Astrocyte (in vitro differentiated cells and primary cell): ENCODE results near the gene WDR47. TPM values are rescaled to one million over a fixed set of nuclear protein-coding genes. Genes with fewer than 3 reads are reported as not detected.

ENCODE experiments used
- DNase-seq: peaks from one replicate; pipeline ENCODE4 v3.0.0-alpha.2; 2010; ENCODE audit warnings: low read depth
- FAIRE-seq: peaks from 2 replicates; lab custom pipeline; 2011; peaks lifted over from hg19 to GRCh38; lab: Jason Lieb, UNC
- H2AFZ ChIP-seq: 2 replicates; pipeline ENCODE4 v1.6.0; 2012; ENCODE audit warnings: low read depth, low read length, inconsistent platforms
- H3K27ac ChIP-seq: 2 replicates; pipeline ENCODE4 v1.5.1; 2011; ENCODE audit warnings: low read depth, low read length, inconsistent platforms
- H3K27me3 ChIP-seq: 2 replicates; pipeline ENCODE4 v1.6.0; 2011; ENCODE audit warnings: low read length, inconsistent platforms; ENCODE audit not compliant: insufficient read depth
- H3K36me3 ChIP-seq: 2 replicates; pipeline ENCODE4 v1.5.1; 2011; ENCODE audit warnings: low read length, inconsistent platforms; ENCODE audit not compliant: insufficient read depth
- H3K4me1 ChIP-seq: 2 replicates; pipeline ENCODE4 v1.5.1; 2011; ENCODE audit warnings: low read length, inconsistent platforms; ENCODE audit not compliant: insufficient read depth
- H3K4me2 ChIP-seq: 2 replicates; pipeline ENCODE4 v1.6.0; 2012; ENCODE audit warnings: low read length, inconsistent platforms
- H3K4me3 ChIP-seq: 2 replicates; pipeline ENCODE4 v1.5.1; 2011; ENCODE audit warnings: low read depth, mild to moderate bottlenecking, low read length, inconsistent platforms; ENCODE audit not compliant: insufficient read depth
- H3K79me2 ChIP-seq: 2 replicates; pipeline ENCODE4 v1.6.0; 2012; ENCODE audit warnings: mild to moderate bottlenecking, low read length, inconsistent platforms; ENCODE audit not compliant: insufficient read depth
- H3K9ac ChIP-seq: 2 replicates; pipeline ENCODE4 v1.6.0; 2012; ENCODE audit warnings: mild to moderate bottlenecking, low read length, inconsistent platforms
- H3K9me3 ChIP-seq: 2 replicates; pipeline ENCODE4 v1.5.1; 2012; ENCODE audit warnings: low read depth, mild to moderate bottlenecking, low read length, inconsistent platforms; ENCODE audit not compliant: insufficient read depth
- H4K20me1 ChIP-seq: 2 replicates; pipeline ENCODE4 v1.6.0; 2012; ENCODE audit warnings: low read length, inconsistent platforms; ENCODE audit not compliant: insufficient read depth
- H3K27ac Mint-ChIP-seq: one replicate; pipeline ENCODE4 v1.8.0; 2021; ENCODE audit warnings: mild to moderate bottlenecking, mixed read lengths; ENCODE audit not compliant: unreplicated experiment
- H3K27me3 Mint-ChIP-seq: one replicate; pipeline ENCODE4 v1.8.0; 2021; ENCODE audit warnings: low read depth, mixed read lengths; ENCODE audit not compliant: unreplicated experiment
- H3K36me3 Mint-ChIP-seq: one replicate; pipeline ENCODE4 v1.8.0; 2021; ENCODE audit warnings: low read depth, mixed read lengths; ENCODE audit not compliant: unreplicated experiment
- H3K4me1 Mint-ChIP-seq: one replicate; pipeline ENCODE4 v1.8.0; 2021; ENCODE audit warnings: low read depth, mixed read lengths; ENCODE audit not compliant: unreplicated experiment
- H3K4me3 Mint-ChIP-seq: one replicate; pipeline ENCODE4 v1.8.0; 2021; ENCODE audit warnings: mild to moderate bottlenecking, moderate library complexity, mixed read lengths; ENCODE audit not compliant: unreplicated experiment
- H3K9me3 Mint-ChIP-seq: one replicate; pipeline ENCODE4 v1.8.0; 2021; ENCODE audit warnings: mild to moderate bottlenecking, mixed read lengths; ENCODE audit not compliant: unreplicated experiment
- EZH2 ChIP-seq: IDR thresholded peaks from 2 replicates; pipeline ENCODE4 v1.6.1; 2012; ENCODE audit warnings: mild to moderate bottlenecking, low read length, inconsistent platforms; ENCODE audit not compliant: insufficient read depth
- total RNA-seq: library from RNA; stranded (reverse); gene quantifications from 2 replicates; pipeline ENCODE4 v1.2.1, GENCODE V29; 2021
- TF ChIP-seq, protein P1 (sequence below): IDR thresholded peaks from 2 replicates; pipeline ENCODE4 v1.5.1; 2011; ENCODE audit warnings: low read depth, mild to moderate bottlenecking, inconsistent platforms, low read length, moderate library complexity; ENCODE audit not compliant: insufficient read depth

WDR47 gene
- total RNA-seq, 1 donor from 2014 or later = 34.2 TPM

- peaks cover 46% of the 10 kb centered on the region for H3K79me2 ChIP-seq
- no peak for FAIRE-seq
- H3K4me1 ChIP-seq = no peaks in the 10 kb centered on the region
- no peak overlapping the region for H2AFZ ChIP-seq
- Mint-ChIP-seq H3K36me3 (peaks cover 3% of the 10 kb centered on the region), H3K4me1 (peaks cover 10% of the 10 kb centered on the region), H3K27me3 (no peaks in the 10 kb centered on the region), H3K9me3 (no peaks in the 10 kb centered on the region), H3K27ac (no peak overlapping the region), H3K4me3 (no peak overlapping the region)
- no peaks in the 10 kb centered on the region for H3K9me3 ChIP-seq
- H3K27ac ChIP-seq = no peak overlapping the region
- peaks cover 46% of the 10 kb centered on the region for H4K20me1 ChIP-seq
- H3K4me2 ChIP-seq = no peak overlapping the region
- no peak overlapping the region for H3K9ac ChIP-seq
- peaks cover 30% of the 10 kb centered on the region for H3K36me3 ChIP-seq
- H3K27me3 ChIP-seq = no peaks in the 10 kb centered on the region
- no peak for DNase-seq
- TF ChIP-seq, protein P1, sequence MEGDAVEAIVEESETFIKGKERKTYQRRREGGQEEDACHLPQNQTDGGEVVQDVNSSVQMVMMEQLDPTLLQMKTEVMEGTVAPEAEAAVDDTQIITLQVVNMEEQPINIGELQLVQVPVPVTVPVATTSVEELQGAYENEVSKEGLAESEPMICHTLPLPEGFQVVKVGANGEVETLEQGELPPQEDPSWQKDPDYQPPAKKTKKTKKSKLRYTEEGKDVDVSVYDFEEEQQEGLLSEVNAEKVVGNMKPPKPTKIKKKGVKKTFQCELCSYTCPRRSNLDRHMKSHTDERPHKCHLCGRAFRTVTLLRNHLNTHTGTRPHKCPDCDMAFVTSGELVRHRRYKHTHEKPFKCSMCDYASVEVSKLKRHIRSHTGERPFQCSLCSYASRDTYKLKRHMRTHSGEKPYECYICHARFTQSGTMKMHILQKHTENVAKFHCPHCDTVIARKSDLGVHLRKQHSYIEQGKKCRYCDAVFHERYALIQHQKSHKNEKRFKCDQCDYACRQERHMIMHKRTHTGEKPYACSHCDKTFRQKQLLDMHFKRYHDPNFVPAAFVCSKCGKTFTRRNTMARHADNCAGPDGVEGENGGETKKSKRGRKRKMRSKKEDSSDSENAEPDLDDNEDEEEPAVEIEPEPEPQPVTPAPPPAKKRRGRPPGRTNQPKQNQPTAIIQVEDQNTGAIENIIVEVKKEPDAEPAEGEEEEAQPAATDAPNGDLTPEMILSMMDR = no peak
- no peak for TF ChIP-seq EZH2
- H3K4me3 ChIP-seq = no peak overlapping the region
Observed at GRCh38 chr1:109065137-109065536, 23.2 kb upstream of the WDR47 start.

DNA sequence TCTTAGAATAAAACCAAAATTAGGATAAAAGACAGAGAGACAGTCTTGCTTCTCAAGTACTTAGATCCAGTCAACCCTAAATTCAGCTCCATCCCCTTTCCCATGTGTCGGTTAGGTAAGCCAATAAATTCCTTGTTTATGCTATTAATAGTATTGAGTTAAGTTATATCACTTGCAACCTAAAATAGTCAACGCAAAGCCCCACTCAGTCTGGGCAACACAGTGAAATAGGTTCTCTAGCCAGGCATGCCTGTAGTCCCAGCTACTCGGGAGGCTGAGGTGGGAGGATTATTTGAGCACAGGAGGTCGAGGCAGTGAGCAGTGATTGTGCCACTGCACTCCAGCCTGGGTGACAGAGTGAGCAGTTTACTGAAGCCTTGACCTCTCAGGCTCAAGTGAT lies 19.3 kb upstream of the WDR47 start:
- no peak overlapping the region for H3K9ac ChIP-seq
- no peak overlapping the region for H2AFZ ChIP-seq
- DNase-seq (no peak), FAIRE-seq (no peak)
- peaks cover 2% of the 10 kb centered on the region for H3K36me3 Mint-ChIP-seq
- H3K4me3 ChIP-seq = no peak overlapping the region
- H3K4me1 ChIP-seq = no peaks in the 10 kb centered on the region
- H3K9me3 ChIP-seq = no peaks in the 10 kb centered on the region
- H3K4me1 Mint-ChIP-seq = peaks cover under 1% of the 10 kb centered on the region
- no peaks in the 10 kb centered on the region for H3K27me3 Mint-ChIP-seq
- H3K79me2 ChIP-seq = peaks cover 7% of the 10 kb centered on the region
- TF ChIP-seq EZH2 = no peak
- TF ChIP-seq, protein P1 = no peak
- H3K4me3 Mint-ChIP-seq = no peak overlapping the region
- H3K9me3 Mint-ChIP-seq = no peaks in the 10 kb centered on the region
- H4K20me1 ChIP-seq = peaks cover 7% of the 10 kb centered on the region
- peaks cover 16% of the 10 kb centered on the region for H3K36me3 ChIP-seq
- no peaks in the 10 kb centered on the region for H3K27me3 ChIP-seq
- no peak overlapping the region for H3K4me2 ChIP-seq
- H3K27ac Mint-ChIP-seq = no peak overlapping the region
- no peak overlapping the region for H3K27ac ChIP-seq

GRCh38 chr1:109060707-109061106 lies 18.8 kb upstream of the WDR47 start:
- Mint-ChIP-seq H3K27ac (no peak overlapping the region), H3K4me1 (no peaks in the 10 kb centered on the region), H3K9me3 (no peaks in the 10 kb centered on the region), H3K27me3 (no peaks in the 10 kb centered on the region), H3K36me3 (peaks cover 2% of the 10 kb centered on the region), H3K4me3 (no peak overlapping the region)
- TF ChIP-seq EZH2 = no peak
- TF ChIP-seq, protein P1 = no peak
- no peak overlapping the region for H3K27ac ChIP-seq
- DNase-seq = no peak
- peaks cover 4% of the 10 kb centered on the region for H3K79me2 ChIP-seq
- no peaks in the 10 kb centered on the region for H3K27me3 ChIP-seq
- no peak overlapping the region for H3K4me3 ChIP-seq
- H4K20me1 ChIP-seq = peaks cover 7% of the 10 kb centered on the region
- H3K9me3 ChIP-seq = no peaks in the 10 kb centered on the region
- H3K4me1 ChIP-seq = no peaks in the 10 kb centered on the region
- peaks cover 16% of the 10 kb centered on the region for H3K36me3 ChIP-seq
- no peak overlapping the region for H3K4me2 ChIP-seq
- no peak for FAIRE-seq
- H2AFZ ChIP-seq = no peak overlapping the region
- no peak overlapping the region for H3K9ac ChIP-seq
